Endothelial cell of hepatic sinusoid (primary cell): ENCODE data around the gene PFKL.

Source experiments
- in situ Hi-C: cut with HindIII; loops from 2 replicates; pipeline ENCODE4 v1.10.0; 2017; ENCODE audit warnings: low sequenced_read_pairs

The PFKL gene

DNA sequence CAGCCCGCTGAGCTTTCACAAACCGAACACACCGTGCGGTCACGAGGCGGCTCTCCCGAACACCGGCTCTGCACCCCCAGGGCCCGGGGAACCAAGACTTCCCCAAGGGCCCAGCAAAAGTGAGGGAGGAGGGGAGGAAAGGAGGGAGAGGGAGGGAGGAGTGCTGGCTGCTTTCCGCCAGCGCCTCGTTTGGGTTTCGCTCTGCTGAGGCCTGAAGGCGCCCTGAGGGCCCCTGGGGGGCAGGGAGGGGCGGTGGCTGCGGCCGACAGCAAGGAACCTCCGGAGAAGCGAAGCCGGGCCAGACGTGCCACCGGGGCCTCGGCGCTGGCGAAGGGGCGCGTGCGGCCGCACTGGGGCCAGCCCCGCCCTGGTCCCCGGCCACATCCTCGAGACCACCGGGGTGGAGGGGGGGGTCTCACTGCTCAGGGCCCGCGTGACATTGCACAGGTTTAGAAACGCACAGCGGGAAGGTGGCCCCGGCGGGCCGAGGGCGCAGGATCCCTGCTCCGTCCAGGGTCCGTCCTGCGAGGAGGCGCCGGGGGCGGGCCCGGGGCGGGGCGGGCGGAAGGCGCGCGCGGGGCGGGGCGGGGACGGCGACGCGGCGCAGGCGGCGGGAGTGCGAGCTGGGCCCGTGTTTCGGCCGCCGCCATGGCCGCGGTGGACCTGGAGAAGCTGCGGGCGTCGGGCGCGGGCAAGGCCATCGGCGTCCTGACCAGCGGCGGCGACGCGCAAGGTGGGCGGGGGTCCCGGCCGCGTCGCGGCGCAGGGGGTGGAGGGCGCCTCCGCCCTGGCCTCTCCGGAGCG is at the start of gene PFKL:
Gene PFKL, plus strand, starts transcription at position 596 of the 804 bp plus-strand sequence. Its CDS starts 53 bp downstream, at position 649.
- in situ Hi-C loops = no loop called here

DNA sequence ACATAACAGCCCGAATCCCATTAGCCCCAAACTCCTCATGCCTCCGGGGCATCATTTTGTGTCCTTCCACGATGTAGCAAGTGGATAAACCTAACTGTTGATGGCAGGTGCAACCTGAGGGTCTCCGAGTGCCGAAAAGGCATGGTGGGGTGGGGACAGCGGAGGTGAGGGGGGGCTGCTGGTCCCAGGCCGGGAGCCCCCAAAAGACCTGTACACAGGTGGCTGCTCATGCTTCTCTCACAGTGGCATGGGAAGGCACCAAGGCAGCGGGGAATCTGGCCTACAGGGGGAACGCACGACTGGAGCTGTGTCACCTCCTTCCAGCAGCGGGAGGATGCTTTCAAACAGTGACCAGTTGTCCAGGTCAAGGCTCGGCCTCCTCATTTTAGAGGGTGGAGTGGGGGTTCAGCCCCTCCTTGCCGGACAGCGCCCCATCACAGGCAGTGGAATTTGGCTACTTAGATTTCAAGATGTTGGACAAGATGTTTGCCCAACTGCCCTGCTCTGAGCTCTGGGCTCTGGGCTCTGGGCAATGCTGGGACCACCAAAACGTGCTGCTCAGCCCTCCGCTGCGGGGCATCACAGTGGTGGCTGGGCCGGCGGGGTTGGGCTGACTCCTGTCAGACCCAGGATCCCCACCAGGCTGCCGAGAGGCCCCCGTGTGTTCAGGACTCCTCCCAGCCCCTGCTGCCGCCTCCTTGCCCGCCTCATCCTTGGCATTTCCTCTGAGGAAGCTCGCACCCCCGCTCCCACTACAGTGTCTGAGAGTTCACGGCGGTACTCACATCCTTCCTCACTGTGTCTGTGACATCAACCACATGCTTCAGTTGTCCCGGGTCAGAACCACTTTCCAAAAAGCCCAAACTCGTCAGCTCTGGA is 45.8 kb upstream of the PFKL start:
- in situ Hi-C loops = no loop called here

DNA sequence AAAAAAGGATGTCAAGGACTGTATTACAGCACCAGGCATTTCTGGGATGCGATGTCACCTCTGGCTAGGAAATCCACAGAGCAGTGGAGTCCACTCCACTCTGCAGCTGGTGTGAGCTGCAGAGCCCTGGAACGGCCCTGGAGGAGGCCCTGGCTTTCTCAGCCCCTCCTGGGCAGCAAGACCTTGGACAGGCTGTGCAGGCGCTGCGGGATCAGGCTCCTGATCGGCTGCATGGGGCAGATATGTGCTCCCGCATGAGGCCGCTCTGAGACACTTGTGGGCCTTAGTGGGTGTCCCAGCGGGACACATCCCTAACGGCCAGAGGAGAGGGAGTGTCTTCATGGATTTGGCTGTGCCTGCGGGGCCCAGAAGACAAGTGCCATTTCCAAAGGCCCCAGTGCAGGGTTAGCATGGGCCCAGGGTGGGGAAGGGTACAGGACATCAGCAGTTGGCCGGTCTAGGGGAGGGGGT is 44.3 kb upstream of the PFKL start:
- in situ Hi-C loops = no loop called here

DNA sequence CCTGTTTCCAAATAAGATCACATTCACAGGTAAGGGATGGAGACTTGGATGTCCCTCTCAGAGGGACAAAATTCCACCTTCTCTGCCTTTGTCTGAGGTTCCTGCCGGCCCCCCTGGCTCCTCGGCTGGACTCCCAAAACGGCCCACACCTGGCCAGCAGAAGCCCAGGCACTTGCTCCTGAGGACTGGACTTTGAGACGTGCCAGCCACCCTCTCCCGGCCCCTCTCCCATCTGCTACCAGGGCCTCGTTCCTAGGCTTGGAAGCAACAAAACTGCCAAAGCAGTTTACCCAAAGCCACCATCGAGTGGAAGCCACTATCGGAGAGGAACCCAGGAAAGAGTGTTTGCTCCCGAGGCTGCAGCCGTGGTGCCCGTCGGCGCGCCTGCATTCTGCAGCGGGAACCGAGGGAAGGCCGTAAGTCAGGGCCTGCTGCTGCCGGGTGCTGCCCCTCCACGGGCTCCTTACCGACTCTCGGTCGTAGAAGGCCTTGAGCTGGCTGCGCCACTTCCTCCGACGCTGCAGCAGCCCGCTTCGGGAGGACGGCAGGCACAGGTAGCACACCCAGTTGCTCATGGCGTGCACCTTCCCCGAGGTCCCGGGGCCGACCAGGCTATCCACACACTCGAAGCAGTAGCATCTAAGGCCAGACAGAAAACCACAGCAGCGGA is 41.7 kb upstream of the PFKL start:
- in situ Hi-C loops = no loop called here

DNA sequence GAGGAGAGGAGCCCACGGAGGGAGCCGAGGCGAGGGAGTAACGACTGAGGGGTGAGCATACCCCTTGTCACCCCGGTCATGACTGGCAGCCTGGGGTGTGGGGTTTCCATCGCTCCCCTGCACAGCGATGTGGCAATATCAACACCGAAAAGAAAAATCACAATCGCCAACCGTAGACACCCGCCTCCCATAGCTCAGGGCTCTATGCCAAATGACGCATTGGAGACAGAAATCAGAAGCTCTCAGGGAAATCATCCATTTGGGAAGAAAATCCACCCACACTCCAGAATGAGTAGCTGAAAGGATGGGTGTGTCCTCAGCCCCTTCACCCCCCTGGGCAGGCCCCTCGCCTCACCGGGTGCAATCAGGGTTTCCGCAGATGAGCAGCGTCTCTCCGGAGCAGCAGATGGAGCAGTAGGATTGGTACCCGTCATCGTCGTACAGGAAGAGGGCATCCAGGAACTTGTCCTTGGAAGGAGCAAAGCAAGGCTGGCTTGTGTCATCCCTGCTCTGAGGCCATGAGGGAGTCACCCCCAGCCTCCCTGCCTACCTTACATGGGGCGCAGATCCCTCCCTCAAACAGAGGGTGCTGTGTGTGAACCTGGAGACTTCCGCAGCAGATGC is 40.7 kb upstream of the PFKL start:
- in situ Hi-C loops = no loop called here

DNA sequence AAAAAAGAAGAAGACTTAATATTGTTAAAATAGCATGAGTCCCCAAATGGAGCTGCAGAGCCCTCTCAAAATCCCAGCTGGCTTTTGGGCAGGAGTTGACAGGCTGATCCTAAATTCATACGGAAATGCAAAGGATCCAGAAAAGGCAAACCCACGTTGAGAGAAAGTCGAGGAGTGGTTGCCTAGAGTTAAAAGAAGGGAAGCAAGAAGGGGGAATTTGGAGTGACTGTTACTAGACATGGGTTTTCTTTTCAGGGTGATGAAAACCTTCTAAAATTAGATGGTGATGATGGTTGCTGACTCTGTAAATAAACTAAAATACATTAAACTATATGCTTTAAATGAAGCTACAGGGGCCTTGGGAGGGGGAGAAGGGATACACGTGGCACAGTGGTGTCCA is 39.8 kb upstream of the PFKL start:
- in situ Hi-C loops = no loop called here

DNA sequence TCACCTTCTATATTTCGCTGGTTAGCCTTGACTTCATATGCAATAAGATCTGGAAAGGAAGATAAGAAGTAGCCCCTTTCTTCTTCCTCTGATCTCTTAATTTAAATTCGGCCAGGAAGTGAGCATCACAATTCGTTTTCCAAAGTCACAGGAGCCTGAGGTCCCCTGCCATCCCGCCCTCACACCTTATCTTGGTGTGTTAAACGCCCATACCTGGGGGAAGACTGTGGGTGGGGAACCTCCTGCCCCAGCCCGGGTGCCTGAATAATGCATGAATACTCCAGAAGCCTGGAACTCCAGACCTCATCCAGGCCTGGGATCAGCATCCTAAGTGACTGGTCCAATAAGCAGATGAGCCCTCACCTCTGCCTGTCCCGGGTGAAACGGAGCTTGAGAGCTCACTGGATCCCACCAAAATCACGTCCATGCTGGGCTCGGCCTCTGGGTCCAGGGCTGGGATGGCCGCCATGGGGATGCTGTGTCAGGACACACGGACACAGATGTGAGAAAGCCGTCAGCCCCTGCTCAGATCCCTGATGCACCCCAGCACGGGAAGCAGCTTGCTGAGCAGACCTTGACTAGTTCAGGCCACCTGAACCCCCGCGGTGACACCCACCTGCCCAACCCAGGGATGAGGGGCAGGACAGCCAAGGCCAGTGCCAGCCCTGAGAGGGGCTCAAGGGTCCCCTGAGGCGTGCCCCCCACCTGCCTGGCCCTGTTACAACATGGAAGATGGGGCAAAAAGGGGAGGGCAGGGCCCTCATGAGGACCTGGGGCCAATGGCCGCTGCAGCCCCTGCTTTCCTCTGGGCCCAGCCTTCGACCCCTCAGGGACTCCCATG is 38.8 kb upstream of the PFKL start:
- in situ Hi-C loops = no loop called here

DNA sequence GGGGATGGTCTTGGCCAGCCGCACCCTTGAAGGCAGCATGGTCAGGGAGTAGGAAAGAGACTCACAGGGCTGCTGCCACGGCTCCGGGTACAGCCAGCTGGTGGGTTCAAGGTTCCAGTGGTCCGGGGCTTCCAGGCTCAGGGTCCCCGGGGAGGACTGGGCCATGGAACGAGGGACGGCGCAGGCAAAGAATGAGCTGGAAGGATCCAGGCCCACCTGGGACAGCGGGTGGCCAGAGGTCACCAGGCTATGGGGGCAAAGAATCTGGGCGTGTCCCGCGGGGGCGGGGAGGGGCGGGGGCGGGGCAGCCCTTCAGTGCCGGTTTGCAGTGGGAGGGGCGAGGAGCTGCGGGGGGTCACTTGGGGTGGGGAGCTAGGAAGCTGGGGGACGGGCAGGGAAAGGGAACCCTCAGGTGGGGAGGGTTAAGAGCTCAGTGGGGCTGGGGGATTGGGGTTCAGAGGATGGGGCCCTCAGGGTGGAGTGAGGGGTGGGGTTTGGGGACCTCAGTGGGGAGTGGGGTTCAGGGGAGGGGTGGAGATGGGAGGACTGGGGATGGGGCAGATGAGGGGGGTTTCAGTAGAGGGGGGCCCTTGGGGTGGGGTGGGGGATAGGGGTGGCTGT is 38.1 kb upstream of the PFKL start, which contains the start of gene DNMT3L:
Gene DNMT3L, minus strand, starts transcription at position 223 of the 621 bp plus-strand sequence. CDS start 638 bp downstream, outside the sequence.
- in situ Hi-C loops = no loop called here

DNA sequence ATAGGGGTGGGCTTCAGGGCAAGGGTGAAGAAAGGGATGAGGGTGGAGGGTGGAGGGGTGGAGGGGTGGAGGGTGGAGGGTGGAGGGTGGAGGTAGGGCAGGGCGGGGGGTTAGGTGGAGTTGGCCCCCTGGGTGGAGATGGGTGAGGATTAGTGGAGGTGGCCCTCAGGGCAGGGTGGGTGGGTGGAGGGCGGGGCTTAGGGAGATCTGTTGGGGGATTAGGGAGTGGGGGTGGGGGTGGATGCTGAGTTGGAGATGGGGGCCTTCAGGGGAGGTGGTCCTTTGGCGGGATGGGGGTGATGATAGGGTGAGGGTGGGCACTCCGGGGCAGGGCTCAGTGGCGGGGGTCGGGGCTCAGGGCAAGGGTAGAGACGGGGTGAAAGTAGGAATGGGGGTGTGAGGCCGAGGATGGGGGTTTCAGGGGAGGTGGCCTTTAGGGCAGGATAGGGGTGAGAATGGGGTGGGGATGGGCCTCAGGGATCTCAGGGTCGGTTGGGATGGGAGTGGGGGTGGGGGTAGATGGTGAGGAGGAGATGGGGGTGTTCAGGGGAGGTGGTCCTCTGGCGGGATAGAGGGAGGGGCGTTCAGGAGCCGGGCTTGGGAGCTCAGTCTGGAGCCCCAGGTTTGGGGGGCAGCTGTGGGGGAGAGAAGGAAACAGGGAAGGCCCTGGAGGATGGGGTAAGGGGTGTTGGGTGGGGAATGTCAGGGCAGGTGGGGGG is 37.4 kb upstream of the PFKL start:
- in situ Hi-C loops = no loop called here

DNA sequence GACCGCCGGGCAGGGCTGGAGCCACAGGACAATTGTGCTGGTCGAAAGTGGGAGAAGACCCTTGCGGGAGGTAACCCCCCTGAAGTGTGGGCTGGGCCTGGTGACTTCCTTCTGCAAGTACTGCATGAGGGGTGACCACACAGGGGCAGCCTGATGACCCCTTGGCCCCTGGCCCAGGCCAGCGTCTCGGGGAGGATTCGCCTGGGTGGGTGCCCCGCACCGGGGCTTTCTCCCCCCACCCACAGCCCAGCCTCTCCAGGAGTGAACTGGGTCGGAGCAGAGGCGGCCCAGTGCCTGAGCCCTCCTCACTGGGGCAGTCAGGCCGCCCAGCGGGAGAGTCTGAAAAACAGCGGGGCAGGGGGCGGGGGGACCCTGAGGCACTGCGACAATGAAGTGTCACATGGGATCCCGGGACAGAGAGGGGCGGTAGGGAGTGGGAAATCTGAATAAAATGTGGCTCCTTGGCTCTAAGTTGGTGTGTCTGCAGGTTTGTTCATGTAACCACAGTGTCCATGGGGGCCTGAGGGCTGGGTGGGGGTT is 36.6 kb upstream of the PFKL start:
- in situ Hi-C loops = no loop called here

DNA sequence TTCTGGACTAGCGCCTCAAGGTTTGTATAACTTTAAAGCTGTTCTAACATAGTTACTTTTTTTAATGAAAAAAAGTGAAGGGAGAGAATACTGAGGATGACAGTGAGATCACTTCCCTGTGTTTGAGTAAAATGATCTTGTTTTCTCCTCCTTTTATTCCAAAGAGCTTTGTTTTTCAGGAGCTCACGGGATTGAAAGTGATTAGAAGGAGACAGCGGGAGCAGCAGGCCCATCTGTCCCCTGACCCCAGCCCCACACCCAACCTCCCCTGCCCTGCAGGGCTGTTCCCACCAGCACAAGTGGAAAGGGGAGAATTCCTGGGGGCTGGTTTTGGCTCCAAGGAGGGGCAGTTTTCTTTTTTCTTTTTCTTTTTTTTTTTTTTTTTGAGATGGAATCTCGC is 36.1 kb upstream of the PFKL start:
- in situ Hi-C loops = no loop called here

DNA sequence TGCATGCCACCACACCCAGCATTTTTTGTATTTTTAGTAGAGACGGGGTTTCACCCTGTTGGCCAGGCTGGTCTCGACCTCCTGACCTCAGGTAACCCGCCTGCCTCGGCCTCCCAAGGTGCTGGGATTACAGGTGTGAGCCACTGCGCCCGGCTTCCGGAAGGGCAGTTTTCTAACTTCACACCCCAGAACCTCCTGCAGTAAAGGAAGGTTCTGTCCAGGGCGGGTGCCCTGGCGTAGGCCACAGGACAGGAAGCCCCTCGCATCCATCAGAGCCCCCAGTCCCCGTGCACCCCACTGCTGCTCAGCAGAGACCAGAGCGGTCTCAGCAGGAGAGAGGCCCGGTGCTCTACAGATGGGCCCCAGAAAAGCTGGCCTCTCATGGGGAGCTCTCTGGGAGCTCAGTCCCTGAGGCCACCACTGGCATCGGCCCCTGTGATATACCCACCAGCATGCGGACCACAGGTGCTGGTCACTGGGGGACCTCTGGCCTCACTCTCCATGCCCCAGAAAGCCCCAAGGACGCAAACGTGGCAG is 34.1 kb upstream of the PFKL start:
- in situ Hi-C loops = no loop called here

DNA sequence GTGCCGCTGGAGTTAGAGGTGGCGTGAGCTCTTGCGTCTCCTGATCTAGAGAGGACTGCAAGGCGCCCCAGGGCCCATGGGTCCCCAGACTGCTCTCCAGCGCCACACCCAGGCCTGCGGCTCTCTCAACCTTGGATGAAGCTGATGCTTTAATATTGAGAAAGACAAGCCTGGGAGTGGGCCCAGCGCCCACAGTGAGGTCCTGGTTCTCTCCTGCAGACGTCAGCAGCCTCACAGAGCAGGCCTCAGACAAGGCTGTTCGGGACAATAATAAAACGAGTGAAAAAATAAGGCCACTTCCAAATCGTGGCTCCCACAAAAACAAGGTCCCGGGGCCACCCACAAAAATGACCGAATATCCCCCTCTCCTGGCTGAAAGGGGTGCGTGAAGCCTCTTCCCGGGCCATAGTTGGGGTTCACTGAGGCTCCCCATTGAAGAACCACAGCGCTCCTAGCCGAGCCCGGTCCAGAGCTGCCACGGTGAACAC is 32.2 kb upstream of the PFKL start:
- in situ Hi-C loops = no loop called here

DNA sequence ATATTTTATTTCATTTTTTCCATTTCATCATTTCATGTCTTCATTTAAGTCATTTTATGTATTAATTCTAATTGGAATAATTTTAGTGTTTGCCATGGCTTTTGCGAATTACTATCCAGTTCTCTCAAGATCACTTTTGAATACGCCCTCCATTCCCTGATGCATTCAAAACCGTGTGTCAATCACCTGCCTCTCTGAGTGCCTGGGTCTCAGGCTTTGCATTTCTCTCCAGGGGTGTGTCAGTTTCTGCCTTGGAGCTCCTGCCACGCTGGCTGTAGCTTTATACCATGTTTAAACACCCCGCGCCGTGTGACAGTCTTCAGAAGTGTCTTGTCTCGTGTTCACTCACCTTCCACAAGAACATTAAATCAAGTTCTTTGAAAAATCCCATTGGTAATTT is 30.8 kb upstream of the PFKL start:
- in situ Hi-C loops = no loop called here

DNA sequence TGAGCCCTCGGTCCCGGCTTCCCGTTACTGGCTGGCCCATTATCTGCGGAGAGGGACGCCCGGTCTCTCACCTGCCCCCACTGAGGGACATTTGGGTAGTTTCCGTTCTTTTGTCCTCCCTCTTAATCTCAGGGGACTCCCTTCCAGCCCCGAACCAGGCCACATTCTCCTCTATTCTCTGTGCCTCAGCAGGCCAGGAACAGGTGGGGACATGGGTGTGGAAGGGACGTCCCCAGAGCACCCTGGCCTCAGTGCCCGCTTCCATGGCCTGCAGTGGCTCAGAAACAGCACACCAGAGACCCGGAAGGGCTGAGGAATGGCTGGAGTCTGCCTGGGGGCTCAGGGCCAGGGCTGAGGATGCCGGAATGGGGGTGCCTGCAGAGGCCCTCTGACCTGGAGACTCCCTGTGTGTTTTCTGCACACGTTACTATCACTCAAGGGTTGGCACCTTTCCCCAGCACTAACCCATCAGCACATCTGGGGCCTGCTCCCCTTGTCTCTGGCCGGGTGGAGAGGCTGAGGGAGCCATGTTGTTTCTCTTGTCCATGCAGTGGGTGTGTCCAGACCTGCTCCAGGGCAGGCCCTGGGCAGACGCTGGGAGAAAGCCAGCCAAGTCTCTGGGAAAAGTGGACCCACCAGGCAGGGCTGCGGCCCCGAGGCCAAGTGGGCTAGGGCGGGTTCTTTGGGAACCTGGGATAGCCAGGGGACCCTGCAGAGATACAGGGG is 28.1 kb upstream of the PFKL start:
- in situ Hi-C loops = no loop called here

DNA sequence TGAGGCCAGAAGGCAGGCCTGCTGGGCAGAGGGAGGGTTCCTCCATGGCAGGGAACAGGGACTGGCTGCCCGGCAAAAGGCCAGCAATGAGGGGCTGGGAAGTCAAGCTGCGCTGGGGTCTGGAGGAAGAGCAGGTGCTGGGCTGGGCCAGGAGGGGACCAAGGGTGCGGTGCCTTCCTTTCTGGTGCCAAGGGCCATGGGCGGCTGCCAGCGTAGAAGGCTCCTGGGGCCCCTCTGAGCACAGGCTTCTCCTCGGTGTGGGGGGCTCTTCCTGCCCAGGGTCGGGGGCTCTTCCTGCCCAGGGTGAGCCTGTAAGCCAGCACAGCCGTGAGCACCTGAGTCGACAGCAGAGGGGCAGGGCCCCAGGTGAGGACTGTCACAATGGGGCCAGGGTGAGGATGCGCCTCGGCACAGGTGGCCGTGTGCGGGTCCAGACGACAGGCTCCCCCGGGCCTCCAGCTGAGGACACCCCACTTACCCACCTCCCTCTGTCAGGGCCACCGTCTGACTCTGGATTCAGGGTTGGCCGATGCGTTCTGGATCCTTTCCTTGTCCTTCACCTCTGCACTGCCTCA is 27.5 kb upstream of the PFKL start:
- in situ Hi-C loops = no loop called here

DNA sequence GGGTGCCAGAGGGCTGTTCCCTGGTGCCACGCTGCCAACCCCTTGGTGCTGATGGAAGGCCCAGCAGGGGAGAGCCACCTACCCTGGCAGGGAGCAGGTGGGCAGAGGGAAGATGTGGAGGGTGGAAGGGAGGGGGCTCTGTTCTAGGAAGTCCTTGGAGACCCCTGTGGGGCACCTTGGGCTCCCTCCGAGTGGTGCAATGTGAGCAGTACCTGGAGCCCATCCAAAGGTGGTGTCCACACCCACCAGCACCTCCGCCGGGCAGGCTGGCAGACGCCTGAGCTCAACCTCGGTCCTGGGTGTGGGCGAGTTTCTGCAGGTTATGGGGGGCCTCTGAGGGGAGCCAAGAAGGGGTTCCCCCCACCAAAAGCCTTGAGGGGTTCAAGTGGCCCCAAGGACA is 26.8 kb upstream of the PFKL start:
- in situ Hi-C loops = no loop called here
